Transverse colon (tissue), 4 donors: Measurements from ENCODE around the gene CMTR1.
"Not testable (repeated sequence)": the region's sequence is repeated elsewhere in the genome, so short reads cannot be mapped to it uniquely, and the experiment has no call there.

Source experiments
- CTCF ChIP-seq, 5 experiments: fragments of 200-600 bp in 3 of 5; fragments of 450-650 bp in 2 of 5; sonication (generic) in 3 of 5; IDR thresholded peaks; 1 replicate in 2 of 5; 2 replicates in 3 of 5; pipeline ENCODE4 v1.5.1; 2016 to 2017; ENCODE audit warnings: antibody characterized with exemption in 5 of 5, inconsistent platforms in 3 of 5, mild to moderate bottlenecking in 2 of 5, moderate library complexity in 1 of 5
- EP300 ChIP-seq: sonication (generic); formaldehyde crosslinking; IDR thresholded peaks from one replicate; pipeline ENCODE4 v1.6.1; 2017; ENCODE audit warnings: antibody characterized with exemption, low read depth
- POLR2A ChIP-seq: fragments of 450-650 bp; IDR thresholded peaks from one replicate; pipeline ENCODE4 v1.6.1; 2016; ENCODE audit warnings: antibody characterized with exemption, mild to moderate bottlenecking, moderate library complexity
- POLR2AphosphoS5 ChIP-seq, 3 donors: sonication (generic); formaldehyde crosslinking; IDR thresholded peaks; one replicate each; pipeline ENCODE4 v1.6.1; 2016; ENCODE audit warnings: antibody characterized with exemption in 3 of 3

- TF ChIP-seq CTCF (IDR thresholded peaks at IDR 0.05); POLR2AphosphoS5 (IDR thresholded peaks at IDR 0.05); POLR2A; EP300: not testable (repeated sequence)
Measured at GRCh38 chr6:37443216-37443542, 10.2 kb downstream of the CMTR1 start.
